Measurements from ENCODE around the gene SLC24A3.

GRCh38 chr20:19446246-19446645 lies 233.8 kb downstream of the SLC24A3 start:
- TF ChIP-seq KDM5B (CRISPR knock-in tag; IDR thresholded peaks at IDR 0.05; ENCODE audit: borderline replicate concordance) (no peak), POLR2A (IDR thresholded peaks at IDR 0.05; ENCODE audit: insufficient read depth in 1 of 2, low read depth in 2 of 2, low read length in 2 of 2) (no peak), IRF2 (CRISPR knock-in tag; IDR thresholded peaks at IDR 0.05) (no peak), CTCF (CRISPR knock-in tag; IDR thresholded peaks at IDR 0.05) (no peak)
